Measurements from ENCODE around the gene DNM3.

- TF ChIP-seq CTCF (IDR thresholded peaks at IDR 0.05; ENCODE audit: insufficient read depth, low read depth, low read length) (no peak), EZH2 (IDR thresholded peaks at IDR 0.05; ENCODE audit: insufficient read depth, low read length) (no peak)
Observed at GRCh38 chr1:172206256-172206655, 365.0 kb downstream of the DNM3 start.
